Activated naive CD4-positive, alpha-beta T cell treated with anti-CD3 and anti-CD28 coated beads, Interleukin-2, amount 50 U/mL, for 24 hours (primary cell): ENCODE results near the gene ARMS2.

Experiments used
- H3K27ac Mint-ChIP-seq: one replicate; pipeline ENCODE4 v1.8.0; 2021; ENCODE audit warnings: mild to moderate bottlenecking, mixed read lengths
- H3K27me3 Mint-ChIP-seq: one replicate; pipeline ENCODE4 v1.8.0; 2021; ENCODE audit warnings: mixed read lengths
- H3K36me3 Mint-ChIP-seq: one replicate; pipeline ENCODE4 v1.8.0; 2021; ENCODE audit warnings: mixed read lengths
- H3K4me1 Mint-ChIP-seq: one replicate; pipeline ENCODE4 v1.8.0; 2021; ENCODE audit warnings: mixed read lengths
- H3K4me3 Mint-ChIP-seq: one replicate; pipeline ENCODE4 v1.8.0; 2021; ENCODE audit warnings: mild to moderate bottlenecking, mixed read lengths
- H3K9me3 Mint-ChIP-seq: one replicate; pipeline ENCODE4 v1.8.0; 2021; ENCODE audit warnings: mixed read lengths

ARMS2 gene

GRCh38 chr10:122493761-122494160 is 39.3 kb downstream of the ARMS2 start:
- Mint-ChIP-seq H3K27me3 (peaks cover 3% of the 10 kb centered on the region), H3K27ac (no peak overlapping the region), H3K9me3 (no peaks in the 10 kb centered on the region), H3K4me3 (no peak overlapping the region), H3K4me1 (peaks cover 11% of the 10 kb centered on the region), H3K36me3 (no peaks in the 10 kb centered on the region)

- no peak overlapping the region for H3K27ac Mint-ChIP-seq
These were observed 39.8 kb downstream of the ARMS2 start for GRCh38 chr10:122494173-122494820.

GRCh38 chr10:122494833-122495232 is 40.4 kb downstream of the ARMS2 start:
- Mint-ChIP-seq H3K9me3 (no peaks in the 10 kb centered on the region), H3K4me3 (no peak overlapping the region), H3K27me3 (peaks cover 3% of the 10 kb centered on the region), H3K27ac (no peak overlapping the region), H3K4me1 (peaks cover 11% of the 10 kb centered on the region), H3K36me3 (no peaks in the 10 kb centered on the region)

More at GRCh38 chr10:122494173-122494820, 39.8 kb downstream of the ARMS2 start:
- Mint-ChIP-seq H3K9me3 (no peaks in the 10 kb centered on the region), H3K4me3 (no peak overlapping the region), H3K36me3 (no peaks in the 10 kb centered on the region), H3K4me1 (peaks cover 11% of the 10 kb centered on the region), H3K27me3 (peaks cover 3% of the 10 kb centered on the region)

DNA sequence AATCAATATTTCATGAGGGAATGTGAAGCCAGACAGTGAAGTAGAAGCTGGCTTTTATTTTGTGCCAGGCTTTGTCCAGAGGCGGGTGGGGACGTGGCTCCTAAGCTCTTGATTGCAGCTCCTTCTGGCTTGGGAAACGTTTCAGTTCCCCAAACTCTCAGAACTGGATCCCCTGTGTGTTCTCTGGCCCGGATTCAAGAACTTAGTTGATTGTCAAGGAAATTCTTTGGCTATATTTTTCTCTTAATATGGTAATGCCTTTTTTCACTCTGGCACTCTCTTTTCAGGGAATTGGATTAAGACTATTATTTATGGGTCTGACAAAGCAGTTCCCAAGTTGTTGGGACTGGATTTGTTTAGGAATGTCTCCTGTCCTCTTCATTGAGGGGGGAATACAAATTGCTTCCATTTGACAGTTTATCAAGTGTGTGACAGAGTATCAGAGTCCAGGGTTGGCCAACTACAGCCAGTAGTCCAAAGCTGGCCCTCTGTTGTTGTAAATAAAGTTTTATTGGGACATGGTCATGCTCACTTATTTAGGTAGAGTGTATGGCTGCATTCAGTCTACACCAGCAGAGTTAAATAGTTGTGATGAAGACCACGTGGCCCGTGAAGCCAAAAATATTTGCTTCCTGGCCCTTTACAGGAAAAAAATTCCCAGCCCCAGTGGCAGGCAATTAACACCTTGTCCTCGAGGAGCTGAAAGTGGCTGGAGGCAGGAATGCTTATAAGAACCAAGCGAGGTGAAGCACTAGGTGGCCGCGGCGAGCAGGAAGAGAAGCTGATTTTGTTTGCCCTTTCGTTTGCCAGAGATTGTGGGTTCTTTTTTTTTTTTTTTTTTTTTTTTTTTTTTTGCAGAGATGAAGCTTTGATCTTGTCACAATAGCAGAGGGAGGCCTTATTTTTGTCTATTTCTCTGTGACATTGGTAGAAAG is 41.2 kb downstream of the ARMS2 start:
- peak overlapping the region; percentile 64 for H3K4me3 Mint-ChIP-seq
- H3K36me3 Mint-ChIP-seq: no peaks in the 10 kb centered on the region
- peaks cover 11% of the 10 kb centered on the region for H3K4me1 Mint-ChIP-seq
- no peak overlapping the region for H3K27ac Mint-ChIP-seq
- H3K27me3 Mint-ChIP-seq: peaks cover 3% of the 10 kb centered on the region
- no peaks in the 10 kb centered on the region for H3K9me3 Mint-ChIP-seq

DNA sequence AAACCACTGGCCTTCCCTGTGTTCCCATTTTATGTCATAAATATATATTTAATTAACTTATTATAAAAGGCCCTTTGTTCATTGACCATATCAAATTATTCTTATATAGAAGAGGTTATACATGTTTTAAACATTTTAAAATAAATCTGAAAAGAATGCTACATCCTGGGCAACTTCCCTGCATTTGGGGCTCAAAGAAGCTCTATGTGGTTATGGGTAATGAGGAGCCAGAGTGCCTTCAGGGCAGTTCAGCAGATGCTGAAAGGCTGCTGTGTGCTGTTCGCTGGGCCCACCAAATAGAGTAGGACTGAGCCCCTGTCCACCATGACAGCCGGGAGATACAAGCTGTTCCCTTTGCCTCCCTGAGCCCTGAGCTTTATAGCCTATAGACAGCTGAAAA is 42.8 kb downstream of the ARMS2 start:
- H3K36me3 Mint-ChIP-seq: no peaks in the 10 kb centered on the region

DNA sequence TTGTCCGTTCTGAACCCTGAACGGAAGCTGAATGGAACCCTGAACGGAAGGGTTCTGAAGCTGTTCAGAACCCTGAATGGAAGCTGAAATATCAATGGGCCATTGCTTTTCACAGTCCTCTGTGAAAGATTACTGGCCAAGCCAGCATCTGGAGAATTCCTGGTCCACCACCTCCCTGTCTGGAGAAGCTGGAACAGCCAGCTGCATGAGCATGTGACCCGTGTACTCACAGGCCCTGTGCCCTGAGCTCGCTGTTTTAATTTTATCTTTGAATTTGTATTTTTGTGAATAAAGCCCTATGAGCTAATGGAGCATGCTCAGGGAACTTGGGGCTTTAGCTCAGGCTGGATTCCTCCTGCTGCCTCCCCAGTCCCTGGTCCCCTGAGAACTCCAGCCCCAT is 44.1 kb downstream of the ARMS2 start:
- peaks cover 11% of the 10 kb centered on the region for H3K4me1 Mint-ChIP-seq
- H3K27me3 Mint-ChIP-seq: peaks cover 3% of the 10 kb centered on the region
- no peaks in the 10 kb centered on the region for H3K9me3 Mint-ChIP-seq
- no peak overlapping the region for H3K4me3 Mint-ChIP-seq
- H3K36me3 Mint-ChIP-seq: no peaks in the 10 kb centered on the region
- no peak overlapping the region for H3K27ac Mint-ChIP-seq

More for the DNA sequence above, 42.8 kb downstream of the ARMS2 start:
- H3K4me3 Mint-ChIP-seq: no peak overlapping the region
- no peak overlapping the region for H3K27ac Mint-ChIP-seq
- H3K27me3 Mint-ChIP-seq: peaks cover 3% of the 10 kb centered on the region
- H3K4me1 Mint-ChIP-seq: peaks cover 11% of the 10 kb centered on the region
- H3K9me3 Mint-ChIP-seq: no peaks in the 10 kb centered on the region

- Mint-ChIP-seq H3K27ac (no peak overlapping the region), H3K36me3 (no peaks in the 10 kb centered on the region), H3K4me3 (no peak overlapping the region), H3K27me3 (peaks cover under 1% of the 10 kb centered on the region), H3K4me1 (peaks cover 11% of the 10 kb centered on the region), H3K9me3 (no peaks in the 10 kb centered on the region)
These were observed 44.6 kb downstream of the ARMS2 start for GRCh38 chr10:122499012-122499411.

DNA sequence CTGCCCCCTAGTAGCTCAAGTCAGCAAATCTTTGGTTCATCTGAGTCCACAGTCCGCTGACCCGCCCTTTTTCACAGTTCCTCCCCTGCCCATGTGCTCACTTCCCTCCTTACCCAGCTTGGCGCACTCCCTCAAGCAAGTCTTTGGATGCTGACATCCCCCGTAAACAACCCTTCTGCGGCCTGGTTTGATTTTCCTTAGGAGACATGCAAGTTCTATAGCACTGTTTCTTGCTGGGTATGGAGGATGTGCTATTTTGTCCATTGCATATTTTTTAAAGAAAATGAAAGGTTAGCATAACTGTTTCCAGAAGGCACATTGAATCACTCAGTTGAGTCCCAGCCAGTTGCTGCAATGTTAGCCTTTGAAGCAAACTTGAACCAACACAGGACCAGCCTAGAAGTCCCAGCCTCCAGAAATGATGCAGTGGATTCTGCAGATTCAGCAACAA is 45.1 kb downstream of the ARMS2 start:
- Mint-ChIP-seq H3K27me3 (no peaks in the 10 kb centered on the region), H3K27ac (no peak overlapping the region), H3K9me3 (no peaks in the 10 kb centered on the region), H3K36me3 (no peaks in the 10 kb centered on the region), H3K4me1 (peaks cover 11% of the 10 kb centered on the region), H3K4me3 (no peak overlapping the region)

GRCh38 chr10:122500194-122500593 is 45.7 kb downstream of the ARMS2 start:
- no peaks in the 10 kb centered on the region for H3K36me3 Mint-ChIP-seq
- no peak overlapping the region for H3K4me3 Mint-ChIP-seq
- H3K27me3 Mint-ChIP-seq: no peaks in the 10 kb centered on the region
- no peak overlapping the region for H3K27ac Mint-ChIP-seq
- peaks cover 11% of the 10 kb centered on the region for H3K4me1 Mint-ChIP-seq
- H3K9me3 Mint-ChIP-seq: no peaks in the 10 kb centered on the region

DNA sequence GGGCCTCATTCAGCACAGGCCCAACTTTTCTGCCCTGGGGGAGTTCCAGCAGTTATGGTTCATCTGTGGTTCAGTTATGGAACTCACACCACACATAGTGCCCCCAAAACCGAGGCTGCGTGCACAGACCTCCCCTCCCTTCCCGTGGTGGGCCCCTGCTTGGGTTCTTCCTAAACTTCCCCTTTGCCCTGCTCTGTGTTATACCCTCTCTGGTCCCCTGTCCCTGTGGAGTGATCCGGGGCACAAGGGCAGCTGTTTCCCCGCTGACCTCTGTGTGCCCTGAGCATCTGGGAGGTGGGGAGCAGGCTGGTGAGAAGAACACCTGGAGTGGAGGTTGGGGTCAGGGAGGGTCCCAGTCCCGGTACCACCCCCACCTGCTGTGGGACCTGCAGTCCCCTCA is 46.3 kb downstream of the ARMS2 start:
- Mint-ChIP-seq H3K27me3 (no peaks in the 10 kb centered on the region), H3K36me3 (no peaks in the 10 kb centered on the region), H3K4me3 (no peak overlapping the region), H3K27ac (no peak overlapping the region), H3K4me1 (peaks cover 10% of the 10 kb centered on the region), H3K9me3 (no peaks in the 10 kb centered on the region)

GRCh38 chr10:122503012-122503411 is 48.6 kb downstream of the ARMS2 start:
- Mint-ChIP-seq H3K27ac (no peak overlapping the region), H3K9me3 (no peaks in the 10 kb centered on the region), H3K4me3 (no peak overlapping the region), H3K36me3 (no peaks in the 10 kb centered on the region), H3K4me1 (no peaks in the 10 kb centered on the region), H3K27me3 (no peaks in the 10 kb centered on the region)

GRCh38 chr10:122503886-122504609 is 49.6 kb downstream of the ARMS2 start:
- Mint-ChIP-seq H3K4me3 (no peak overlapping the region), H3K36me3 (no peaks in the 10 kb centered on the region), H3K27me3 (no peaks in the 10 kb centered on the region), H3K4me1 (no peaks in the 10 kb centered on the region), H3K27ac (no peak overlapping the region), H3K9me3 (no peaks in the 10 kb centered on the region)

- no peaks in the 10 kb centered on the region for H3K4me1 Mint-ChIP-seq
These were observed 50.1 kb downstream of the ARMS2 start for GRCh38 chr10:122504610-122504950.

DNA sequence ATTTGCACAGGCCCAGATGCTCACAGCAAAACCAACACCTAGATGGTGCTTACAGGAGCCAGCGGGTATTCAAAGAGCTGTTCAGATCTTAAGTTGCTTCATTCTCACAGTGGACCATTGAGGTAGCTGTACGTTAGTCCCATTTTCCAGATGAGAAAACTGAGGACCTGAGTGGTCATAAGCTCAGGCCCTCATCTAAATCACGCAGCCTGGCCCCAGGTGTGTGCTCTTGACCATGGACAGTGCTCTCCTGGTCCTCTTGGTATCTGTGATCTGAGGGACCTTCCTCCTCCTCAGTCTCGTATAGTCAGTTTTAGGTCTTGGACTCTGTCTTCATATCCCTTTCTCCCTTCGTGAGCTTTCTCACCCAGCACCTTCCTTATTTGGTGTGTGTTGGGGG is 50.6 kb downstream of the ARMS2 start:
- Mint-ChIP-seq H3K27ac (no peak overlapping the region), H3K4me3 (no peak overlapping the region), H3K36me3 (no peaks in the 10 kb centered on the region), H3K4me1 (no peaks in the 10 kb centered on the region), H3K27me3 (no peaks in the 10 kb centered on the region), H3K9me3 (no peaks in the 10 kb centered on the region)

More at GRCh38 chr10:122504610-122504950, 50.1 kb downstream of the ARMS2 start:
- no peak overlapping the region for H3K4me3 Mint-ChIP-seq
- no peak overlapping the region for H3K27ac Mint-ChIP-seq
- no peaks in the 10 kb centered on the region for H3K36me3 Mint-ChIP-seq
- H3K27me3 Mint-ChIP-seq: no peaks in the 10 kb centered on the region
- H3K9me3 Mint-ChIP-seq: no peaks in the 10 kb centered on the region

GRCh38 chr10:122505885-122506645 is 51.6 kb downstream of the ARMS2 start:
- no peak overlapping the region for H3K4me3 Mint-ChIP-seq

More at GRCh38 chr10:122505885-122506645, 51.6 kb downstream of the ARMS2 start:
- no peaks in the 10 kb centered on the region for H3K9me3 Mint-ChIP-seq
- H3K27ac Mint-ChIP-seq: no peak overlapping the region
- H3K27me3 Mint-ChIP-seq: no peaks in the 10 kb centered on the region
- no peaks in the 10 kb centered on the region for H3K36me3 Mint-ChIP-seq
- no peaks in the 10 kb centered on the region for H3K4me1 Mint-ChIP-seq
